Breast epithelium (tissue), 4 donors: Measurements from ENCODE around the gene CPEB4. TPM values are rescaled to one million over a fixed set of nuclear protein-coding genes. Genes with fewer than 3 reads are reported as not detected.

Experiments
- DNase-seq, 2 donors: peaks; one replicate each; pipeline ENCODE4 v3.0.0-alpha.2; 2019; ENCODE audit warnings: low spot score in 2 of 2
- H3K27ac ChIP-seq, 2 donors: fragments of 200-600 bp; sonication (generic) in 1 of 2; one replicate each; pipeline ENCODE4 v1.5.1; 2016 to 2019; ENCODE audit warnings: mild to moderate bottlenecking in 1 of 2
- H3K27me3 ChIP-seq, 2 donors: fragments of 200-600 bp; sonication (generic) in 1 of 2; one replicate each; pipeline versions ENCODE4 v1.5.1 to v1.6.0; 2017 to 2019; ENCODE audit warnings: control low read depth in 1 of 2, mild to moderate bottlenecking in 1 of 2
- H3K36me3 ChIP-seq: fragments of 200-600 bp; one replicate; pipeline ENCODE4 v1.5.1; 2019
- H3K4me1 ChIP-seq, 2 donors: fragments of 200-600 bp; sonication (generic); one replicate each; pipeline ENCODE4 v1.5.1; 2016 to 2019; ENCODE audit warnings: control low read depth in 1 of 2
- H3K4me3 ChIP-seq, 3 donors: fragments of 200-600 bp; sonication (generic); 1 replicate in 2 of 3; 2 replicates in 1 of 3; pipeline ENCODE4 v1.5.1; 2016 to 2019; ENCODE audit warnings: mild to moderate bottlenecking in 3 of 3, moderate library complexity in 2 of 3
- H3K9me3 ChIP-seq, 2 donors: fragments of 200-600 bp; sonication (generic) in 1 of 2; one replicate each; pipeline ENCODE4 v1.5.1; 2016 to 2019; ENCODE audit warnings: control low read depth in 1 of 2
- POLR2A ChIP-seq: fragments of 450-650 bp; IDR thresholded peaks from one replicate; pipeline ENCODE4 v1.6.1; 2016; ENCODE audit warnings: antibody characterized with exemption, mild to moderate bottlenecking, moderate library complexity
- POLR2AphosphoS5 ChIP-seq, 3 donors: sonication (generic); formaldehyde crosslinking; IDR thresholded peaks; one replicate each; pipeline ENCODE4 v1.6.1; 2017; ENCODE audit warnings: antibody characterized with exemption in 3 of 3
- intact Hi-C: fragments of 100-400 bp; cut with DNase I; formaldehyde crosslinking; loops from one replicate; pipeline ENCODE4 v1.15.1; 2023; ENCODE audit warnings: low total_unique reads
- total RNA-seq, 3 donors: library from RNA; depleted of rRNA; stranded (reverse); fragments of >200 nt; gene quantifications; one replicate each; pipeline ENCODE4 v1.1.0, GENCODE V29; 2016
- TF ChIP-seq, protein P1 (sequence below), 3 donors: fragments of 450-650 bp; IDR thresholded peaks; one replicate each; pipeline ENCODE4 v1.5.1; 2016 to 2017; ENCODE audit warnings: antibody characterized with exemption in 3 of 3, mild to moderate bottlenecking in 3 of 3, moderate library complexity in 3 of 3

The CPEB4 gene
- 10 to 100 TPM; 36.4 to 71.7 (median 49.9) TPM for total RNA-seq

DNA sequence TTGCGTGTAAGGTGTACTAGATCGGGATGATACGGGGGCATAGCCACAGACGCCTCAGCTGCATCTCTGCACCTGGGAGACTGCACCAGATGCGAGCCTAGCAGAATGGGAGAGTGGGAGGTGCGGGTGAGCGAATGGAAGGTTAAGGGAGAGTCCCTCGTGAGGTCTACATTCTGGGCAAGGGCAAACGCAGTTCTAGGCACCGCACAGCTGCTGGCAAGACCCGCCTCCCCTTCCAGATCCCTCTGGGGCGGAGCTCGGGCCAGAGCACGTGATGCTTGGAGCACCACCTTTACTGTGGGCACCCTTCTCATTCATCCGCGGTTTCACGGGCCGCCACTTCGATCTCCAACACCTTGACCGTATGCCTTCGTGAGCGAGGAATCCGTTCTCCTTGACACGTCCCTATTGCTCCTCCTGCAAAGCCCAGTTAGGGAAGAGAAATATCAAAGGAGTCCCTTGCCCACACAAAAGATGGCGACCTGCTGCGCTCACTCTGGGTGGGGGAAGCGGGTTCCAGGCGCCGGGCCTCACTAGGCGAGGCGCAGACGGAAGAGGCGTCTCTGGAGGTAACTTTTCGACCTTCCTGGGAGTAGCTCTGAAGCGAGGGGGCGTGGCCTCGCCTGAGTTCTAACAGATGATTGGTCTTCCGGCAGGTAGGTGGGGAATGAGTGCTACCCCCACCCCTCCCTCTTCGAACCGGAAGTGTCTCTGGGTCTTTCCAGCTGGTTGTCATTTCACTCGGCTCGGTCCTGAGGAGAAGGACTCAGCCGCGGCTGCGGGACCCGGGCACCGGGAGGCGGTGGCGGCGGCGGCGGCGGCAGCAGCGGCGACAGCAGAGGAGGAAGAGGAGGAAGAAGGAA is at the start of gene CPEB4:
TSS of gene CPEB4 (plus strand) at position 740 of the 863 bp plus-strand sequence. CDS start 1,385 bp downstream, outside the sequence.
- Histone ChIP-seq H3K4me1 (no peaks in the 10 kb centered on the region), H3K4me3 (peak within 1 kb of the TSS; percentile 72 to 92 (median 91)), H3K36me3 (no peaks in the 10 kb centered on the region), H3K27me3 (no peaks in the 10 kb centered on the region), H3K27ac (peak within 1 kb of the TSS; percentile 90 to 94), H3K9me3 (no peaks in the 10 kb centered on the region)
- TF ChIP-seq POLR2A, result peak; percentile 96
- TF ChIP-seq, protein P1, sequence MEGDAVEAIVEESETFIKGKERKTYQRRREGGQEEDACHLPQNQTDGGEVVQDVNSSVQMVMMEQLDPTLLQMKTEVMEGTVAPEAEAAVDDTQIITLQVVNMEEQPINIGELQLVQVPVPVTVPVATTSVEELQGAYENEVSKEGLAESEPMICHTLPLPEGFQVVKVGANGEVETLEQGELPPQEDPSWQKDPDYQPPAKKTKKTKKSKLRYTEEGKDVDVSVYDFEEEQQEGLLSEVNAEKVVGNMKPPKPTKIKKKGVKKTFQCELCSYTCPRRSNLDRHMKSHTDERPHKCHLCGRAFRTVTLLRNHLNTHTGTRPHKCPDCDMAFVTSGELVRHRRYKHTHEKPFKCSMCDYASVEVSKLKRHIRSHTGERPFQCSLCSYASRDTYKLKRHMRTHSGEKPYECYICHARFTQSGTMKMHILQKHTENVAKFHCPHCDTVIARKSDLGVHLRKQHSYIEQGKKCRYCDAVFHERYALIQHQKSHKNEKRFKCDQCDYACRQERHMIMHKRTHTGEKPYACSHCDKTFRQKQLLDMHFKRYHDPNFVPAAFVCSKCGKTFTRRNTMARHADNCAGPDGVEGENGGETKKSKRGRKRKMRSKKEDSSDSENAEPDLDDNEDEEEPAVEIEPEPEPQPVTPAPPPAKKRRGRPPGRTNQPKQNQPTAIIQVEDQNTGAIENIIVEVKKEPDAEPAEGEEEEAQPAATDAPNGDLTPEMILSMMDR (IDR thresholded peaks at IDR 0.05), result no peak
- peak; percentile 93 to 97 (median 96) for TF ChIP-seq POLR2AphosphoS5 (IDR thresholded peaks at IDR 0.05)
- intact Hi-C loops, result loop anchor here (10.0 kb wide), 1 partner anchor 273 kb away; the partner anchor contains the start of gene BOD1
- peak; percentile 98 to 99 for DNase-seq

DNA sequence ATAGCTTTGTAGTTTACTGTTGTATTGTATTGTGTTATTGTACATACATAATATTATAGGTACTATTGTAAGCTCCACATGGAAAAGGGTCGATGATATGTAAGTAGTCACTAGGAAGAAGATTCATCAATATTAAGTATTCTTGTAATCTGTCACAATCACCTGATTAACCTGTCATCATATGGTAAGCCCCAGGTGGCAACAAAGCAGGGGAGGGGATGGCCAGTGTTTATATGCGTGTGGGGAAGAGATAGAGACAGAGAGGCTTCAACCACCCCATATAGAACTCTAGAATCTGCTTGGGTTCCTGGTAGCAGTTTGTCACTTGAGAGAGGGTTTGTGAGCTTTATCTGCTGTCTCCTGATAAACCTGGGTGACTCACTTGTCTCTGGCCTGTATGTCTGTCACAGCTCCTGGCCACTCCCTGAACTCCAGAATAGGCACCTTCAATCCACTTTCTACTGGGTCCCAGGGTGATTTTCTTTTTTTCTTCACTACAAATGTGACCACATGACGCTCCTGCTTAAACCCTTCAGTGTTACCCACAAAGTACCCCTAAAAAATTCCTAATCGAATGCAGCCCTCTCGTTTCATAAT is 48.9 kb upstream of the CPEB4 start:
- H3K27ac ChIP-seq, result no peak overlapping the region
- H3K4me3 ChIP-seq, result no peak overlapping the region
- intact Hi-C loops, result no loop called here
- no peaks in the 10 kb centered on the region for H3K27me3 ChIP-seq
- TF ChIP-seq POLR2AphosphoS5 (IDR thresholded peaks at IDR 0.05) (no peak), POLR2A (no peak)
- TF ChIP-seq, protein P1 (IDR thresholded peaks at IDR 0.05), result no peak
- H3K36me3 ChIP-seq, result no peaks in the 10 kb centered on the region
- no peaks in the 10 kb centered on the region for H3K4me1 ChIP-seq
- no peak for DNase-seq
- no peaks in the 10 kb centered on the region for H3K9me3 ChIP-seq

DNA sequence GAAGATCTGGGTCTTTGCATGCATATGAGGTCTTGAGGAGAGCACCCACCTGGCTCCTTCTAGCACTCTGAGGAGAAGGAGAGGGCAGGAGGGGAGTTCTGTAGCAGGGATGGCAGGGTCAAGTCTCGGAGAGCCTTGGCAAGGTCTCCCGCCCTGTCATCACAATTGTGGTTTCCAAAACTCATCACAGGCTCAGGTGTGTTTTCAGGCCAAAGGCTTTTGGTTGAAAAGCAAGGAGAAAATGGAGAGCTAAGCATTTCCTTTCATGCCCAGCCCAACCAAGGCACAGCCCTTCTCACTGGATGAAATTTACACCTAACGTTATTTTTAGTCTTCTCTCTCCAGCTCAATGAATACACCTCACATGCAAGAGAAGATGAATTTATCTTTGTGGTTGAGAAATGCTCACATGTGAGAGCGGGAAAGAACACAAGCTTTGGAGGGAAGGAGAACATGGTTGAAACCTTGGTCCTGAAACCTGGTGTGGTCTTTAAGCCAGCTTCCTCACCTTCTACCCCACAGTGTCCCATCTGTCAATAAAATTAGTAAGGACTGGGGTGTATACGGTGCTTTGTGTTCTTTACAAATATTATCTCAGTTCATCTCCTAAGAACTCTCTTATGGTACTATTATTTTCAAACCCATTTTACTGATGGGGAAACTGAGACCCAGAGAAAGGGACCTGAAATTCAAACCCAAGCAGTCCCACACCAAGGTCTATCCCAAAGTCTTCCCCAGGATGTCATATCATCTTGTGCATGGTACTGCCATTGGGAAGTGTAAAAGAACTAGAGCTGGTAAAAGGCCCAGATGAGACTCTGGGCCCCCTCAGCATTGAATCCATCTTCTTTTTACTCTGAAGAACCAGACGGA is 47.8 kb upstream of the CPEB4 start:
- H3K27ac ChIP-seq, result no peak overlapping the region
- no peaks in the 10 kb centered on the region for H3K4me1 ChIP-seq
- intact Hi-C loops, result no loop called here
- H3K36me3 ChIP-seq, result no peaks in the 10 kb centered on the region
- H3K9me3 ChIP-seq, result no peaks in the 10 kb centered on the region
- no peak for DNase-seq
- no peak overlapping the region for H3K4me3 ChIP-seq
- TF ChIP-seq POLR2AphosphoS5 (IDR thresholded peaks at IDR 0.05), result no peak
- no peak for TF ChIP-seq POLR2A
- TF ChIP-seq, protein P1 (IDR thresholded peaks at IDR 0.05), result no peak
- no peaks in the 10 kb centered on the region for H3K27me3 ChIP-seq

DNA sequence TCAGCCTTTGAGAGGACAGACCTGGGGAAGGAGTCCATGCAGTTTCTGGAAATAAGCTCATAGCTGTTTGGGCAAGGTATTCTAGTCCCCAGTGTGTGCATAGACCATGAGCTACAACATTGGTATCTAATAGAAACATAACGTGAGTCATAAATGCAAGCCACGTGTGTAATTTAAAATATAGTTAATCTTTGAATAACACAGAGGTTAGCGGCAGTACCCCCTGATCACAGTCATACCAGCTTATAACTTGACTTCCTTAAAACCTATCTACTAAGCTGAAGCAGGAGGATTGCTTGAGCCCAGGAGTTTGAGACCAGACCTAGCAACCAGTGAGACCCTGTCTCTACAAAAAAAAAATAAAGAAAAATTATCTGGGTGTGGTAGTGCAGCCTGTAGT is 46.4 kb upstream of the CPEB4 start:
- Histone ChIP-seq H3K4me3 (no peak overlapping the region), H3K9me3 (no peaks in the 10 kb centered on the region), H3K4me1 (no peaks in the 10 kb centered on the region), H3K36me3 (no peaks in the 10 kb centered on the region), H3K27me3 (no peaks in the 10 kb centered on the region), H3K27ac (no peak overlapping the region)
- intact Hi-C loops, result no loop called here
- no peak for DNase-seq
- no peak for TF ChIP-seq POLR2A
- TF ChIP-seq, protein P1 (IDR thresholded peaks at IDR 0.05), result no peak
- no peak for TF ChIP-seq POLR2AphosphoS5 (IDR thresholded peaks at IDR 0.05)
